Measurements from ENCODE around the gene GNE.

DNA sequence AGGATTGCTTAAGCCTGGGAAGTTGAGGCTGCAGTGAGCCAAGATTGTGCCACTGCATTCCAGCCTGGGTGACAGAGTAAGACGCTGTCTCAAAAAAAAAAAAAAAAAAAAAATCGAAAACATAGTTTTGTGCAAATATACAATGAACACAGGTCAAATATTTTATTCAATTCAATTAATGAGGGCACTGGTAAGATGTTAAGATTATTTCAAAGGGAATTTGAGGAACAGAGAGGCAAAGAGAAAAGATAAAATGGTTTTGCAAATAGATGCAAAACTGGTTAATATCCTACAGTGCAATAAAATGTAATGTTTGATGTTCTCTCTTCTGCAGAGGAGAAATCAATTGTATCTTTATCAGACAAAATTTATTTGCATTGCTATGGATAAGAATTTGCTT, 39.5 kb upstream of the GNE start:
- TF ChIP-seq, protein P1, sequence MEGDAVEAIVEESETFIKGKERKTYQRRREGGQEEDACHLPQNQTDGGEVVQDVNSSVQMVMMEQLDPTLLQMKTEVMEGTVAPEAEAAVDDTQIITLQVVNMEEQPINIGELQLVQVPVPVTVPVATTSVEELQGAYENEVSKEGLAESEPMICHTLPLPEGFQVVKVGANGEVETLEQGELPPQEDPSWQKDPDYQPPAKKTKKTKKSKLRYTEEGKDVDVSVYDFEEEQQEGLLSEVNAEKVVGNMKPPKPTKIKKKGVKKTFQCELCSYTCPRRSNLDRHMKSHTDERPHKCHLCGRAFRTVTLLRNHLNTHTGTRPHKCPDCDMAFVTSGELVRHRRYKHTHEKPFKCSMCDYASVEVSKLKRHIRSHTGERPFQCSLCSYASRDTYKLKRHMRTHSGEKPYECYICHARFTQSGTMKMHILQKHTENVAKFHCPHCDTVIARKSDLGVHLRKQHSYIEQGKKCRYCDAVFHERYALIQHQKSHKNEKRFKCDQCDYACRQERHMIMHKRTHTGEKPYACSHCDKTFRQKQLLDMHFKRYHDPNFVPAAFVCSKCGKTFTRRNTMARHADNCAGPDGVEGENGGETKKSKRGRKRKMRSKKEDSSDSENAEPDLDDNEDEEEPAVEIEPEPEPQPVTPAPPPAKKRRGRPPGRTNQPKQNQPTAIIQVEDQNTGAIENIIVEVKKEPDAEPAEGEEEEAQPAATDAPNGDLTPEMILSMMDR (IDR thresholded peaks at IDR 0.05) = no peak
- no peak for TF ChIP-seq POLR2A (IDR thresholded peaks at IDR 0.05)
